22Rv1 (cell line): ENCODE data around the gene SOCS2.
"Not testable (repeated sequence)": the region's sequence is repeated elsewhere in the genome, so short reads cannot be mapped to it uniquely, and the experiment has no call there.

ENCODE experiments used
- ZFX ChIP-seq: fragments of 450-650 bp; IDR thresholded peaks from 2 replicates; pipeline ENCODE4 v1.6.1; 2017; ENCODE audit warnings: antibody characterized with exemption, borderline replicate concordance
- TF ChIP-seq, protein P1 (sequence below): fragments of 450-650 bp; IDR thresholded peaks from 2 replicates; pipeline ENCODE4 v1.5.1; 2017; ENCODE audit warnings: mild to moderate bottlenecking

DNA sequence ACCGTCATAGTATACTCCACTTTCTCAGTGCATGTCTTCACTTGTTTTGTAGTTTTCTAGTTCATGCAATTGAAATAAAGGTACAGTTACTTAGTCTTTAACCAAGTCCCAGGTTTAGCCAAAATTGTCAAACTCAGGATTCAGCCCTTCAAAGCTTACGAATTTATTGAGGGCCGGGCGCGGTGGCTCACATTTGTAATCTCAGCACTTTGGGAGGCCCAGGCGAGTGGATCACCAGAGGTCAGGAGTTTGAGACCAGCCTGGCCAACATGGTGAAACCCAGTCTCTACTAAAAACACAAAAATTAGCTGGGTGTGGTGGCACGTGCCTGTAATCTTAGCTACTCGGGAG is 52.8 kb downstream of the SOCS2 start:
- TF ChIP-seq, protein P1, sequence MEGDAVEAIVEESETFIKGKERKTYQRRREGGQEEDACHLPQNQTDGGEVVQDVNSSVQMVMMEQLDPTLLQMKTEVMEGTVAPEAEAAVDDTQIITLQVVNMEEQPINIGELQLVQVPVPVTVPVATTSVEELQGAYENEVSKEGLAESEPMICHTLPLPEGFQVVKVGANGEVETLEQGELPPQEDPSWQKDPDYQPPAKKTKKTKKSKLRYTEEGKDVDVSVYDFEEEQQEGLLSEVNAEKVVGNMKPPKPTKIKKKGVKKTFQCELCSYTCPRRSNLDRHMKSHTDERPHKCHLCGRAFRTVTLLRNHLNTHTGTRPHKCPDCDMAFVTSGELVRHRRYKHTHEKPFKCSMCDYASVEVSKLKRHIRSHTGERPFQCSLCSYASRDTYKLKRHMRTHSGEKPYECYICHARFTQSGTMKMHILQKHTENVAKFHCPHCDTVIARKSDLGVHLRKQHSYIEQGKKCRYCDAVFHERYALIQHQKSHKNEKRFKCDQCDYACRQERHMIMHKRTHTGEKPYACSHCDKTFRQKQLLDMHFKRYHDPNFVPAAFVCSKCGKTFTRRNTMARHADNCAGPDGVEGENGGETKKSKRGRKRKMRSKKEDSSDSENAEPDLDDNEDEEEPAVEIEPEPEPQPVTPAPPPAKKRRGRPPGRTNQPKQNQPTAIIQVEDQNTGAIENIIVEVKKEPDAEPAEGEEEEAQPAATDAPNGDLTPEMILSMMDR, result not testable (repeated sequence)
- TF ChIP-seq ZFX, result not testable (repeated sequence)
